Muscle of leg (tissue), 11 donors: Measurements from ENCODE around the gene RRAGA. TPM values are rescaled to one million over a fixed set of nuclear protein-coding genes. Genes with fewer than 3 reads are reported as not detected.
A peak's percentile ranks its signal among the peaks of the same experiment; 100 is the strongest.
"Not testable (repeated sequence)": the region's sequence is repeated elsewhere in the genome, so short reads cannot be mapped to it uniquely, and the experiment has no call there.

ENCODE experiments used
- DNase-seq: peaks from one replicate; pipeline ENCODE4 v3.0.0; 2013
- H3K27ac ChIP-seq: one replicate; pipeline ENCODE4 v1.5.1; 2013; ENCODE audit warnings: mild to moderate bottlenecking, low read length, control low read depth
- H3K27me3 ChIP-seq: one replicate; pipeline ENCODE4 v1.6.1; 2013; ENCODE audit warnings: low read length; ENCODE audit not compliant: control insufficient read depth, insufficient read depth
- H3K36me3 ChIP-seq: one replicate; pipeline ENCODE4 v1.6.1; 2013; ENCODE audit warnings: low read length; ENCODE audit not compliant: control insufficient read depth, insufficient read depth
- H3K4me1 ChIP-seq: one replicate; pipeline ENCODE4 v1.6.1; 2013; ENCODE audit warnings: low read length; ENCODE audit not compliant: control insufficient read depth, insufficient read depth
- H3K4me3 ChIP-seq: one replicate; pipeline ENCODE4 v1.5.1; 2013; ENCODE audit warnings: low read length, control low read depth
- H3K9me3 ChIP-seq: replicated peaks from 2 replicates; pipeline ENCODE4 v1.6.1; 2013; ENCODE audit warnings: low read depth, low read length; ENCODE audit not compliant: control insufficient read depth
- WGBS: methylation state at CpG from one replicate; pipeline ENCODE4 v1.1.5; 2013; ENCODE audit warnings: missing lambda C conversion rate; ENCODE audit not compliant: insufficient coverage; 5-methylcytosine and 5-hydroxymethylcytosine counted together
- polyA plus RNA-seq, 8 donors: library from polyadenylated mRNA; unstranded; fragments of 120-200 nt; gene quantifications; one replicate each; pipeline versions ENCODE4 v1.2.1 to v1.2.3, GENCODE V29; 2013; ENCODE audit warnings: inconsistent platforms in 1 of 8, low replicate concordance in 1 of 8; ENCODE audit not compliant: insufficient read length in 8 of 8, insufficient read depth in 1 of 8
- total RNA-seq: library from RNA; stranded (reverse); fragments of 120-200 nt; gene quantifications from one replicate; pipeline ENCODE4 v1.2.4, GENCODE V29; 2013

The RRAGA gene
- total and polyA plus RNA-seq, 9 donors = 26.6 to 90.2 (median 83.4) TPM

- no peaks in the 10 kb centered on the region for H3K27me3 ChIP-seq
- no peak overlapping the region for H3K27ac ChIP-seq
- peaks cover 45% of the 10 kb centered on the region for H3K36me3 ChIP-seq
- 80% methylated on average over 1 of the region's 2 CpGs for WGBS
- H3K4me1 ChIP-seq = no peaks in the 10 kb centered on the region
- no peak for DNase-seq
- H3K9me3 ChIP-seq = no peaks in the 10 kb centered on the region
- H3K4me3 ChIP-seq = no peak overlapping the region
Observed at GRCh38 chr9:19074229-19074628, 25.0 kb downstream of the RRAGA start.

GRCh38 chr9:19074836-19075235 lies 25.6 kb downstream of the RRAGA start:
- H3K27ac ChIP-seq = no peak overlapping the region
- WGBS = no CpG with 5 or more reads among the region's 1 CpG
- DNase-seq = no peak
- no peaks in the 10 kb centered on the region for H3K27me3 ChIP-seq
- no peaks in the 10 kb centered on the region for H3K9me3 ChIP-seq
- H3K4me1 ChIP-seq = no peaks in the 10 kb centered on the region
- peaks cover 43% of the 10 kb centered on the region for H3K36me3 ChIP-seq
- no peak overlapping the region for H3K4me3 ChIP-seq

- Histone ChIP-seq H3K9me3 (no peaks in the 10 kb centered on the region), H3K27me3 (no peaks in the 10 kb centered on the region), H3K36me3 (peaks cover 14% of the 10 kb centered on the region), H3K27ac (no peak overlapping the region), H3K4me1 (no peaks in the 10 kb centered on the region), H3K4me3 (no peak overlapping the region)
- no CpG with 5 or more reads among the region's 2 CpGs for WGBS
- DNase-seq = peak; percentile 4
Observed at GRCh38 chr9:19085295-19085694, 36.1 kb downstream of the RRAGA start.

GRCh38 chr9:19087106-19088000 lies 38.1 kb downstream of the RRAGA start:
- Histone ChIP-seq H3K27ac (no peak overlapping the region), H3K4me1 (no peaks in the 10 kb centered on the region), H3K27me3 (no peaks in the 10 kb centered on the region), H3K4me3 (no peak overlapping the region), H3K9me3 (no peaks in the 10 kb centered on the region), H3K36me3 (peaks cover 25% of the 10 kb centered on the region)
- 68% methylated on average over 2 of the region's 6 CpGs for WGBS
- no peak for DNase-seq

- DNase-seq, H3K9me3 ChIP-seq, H3K4me3 ChIP-seq, H3K27me3 ChIP-seq, H3K27ac ChIP-seq, H3K4me1 ChIP-seq: not testable (repeated sequence)
- peaks cover 11% of the 10 kb centered on the region for H3K36me3 ChIP-seq
Observed at GRCh38 chr9:19097431-19097830, 48.2 kb downstream of the RRAGA start.

Other genes starting within 250 kb of the RRAGA start
- 0.04 TPM for gene SAXO1, start 16.2 kb upstream of the RRAGA start, total RNA-seq
- gene SAXO1, start 16.2 kb upstream of the RRAGA start, polyA plus RNA-seq = under 1 TPM; 0.07 to 0.22 (median 0.11) TPM
- gene HAUS6, start 53.5 kb downstream of the RRAGA start, total RNA-seq = 10.9 TPM
- 10 to 100 TPM in 3 of 8 donors, 1 to 10 TPM in 5; 7.6 to 12.7 (median 9.6) TPM for gene HAUS6, start 53.5 kb downstream of the RRAGA start, polyA plus RNA-seq
- gene PLIN2, start 78.1 kb downstream of the RRAGA start, total RNA-seq = 66.9 TPM
- 10 to 100 TPM; 48.0 to 65.0 (median 52.1) TPM for gene PLIN2, start 78.1 kb downstream of the RRAGA start, polyA plus RNA-seq
- 38.4 TPM for gene DENND4C, start 181.3 kb downstream of the RRAGA start, total RNA-seq
- gene DENND4C, start 181.3 kb downstream of the RRAGA start, polyA plus RNA-seq = 10 to 100 TPM; 19.0 to 27.7 (median 20.9) TPM